GM21423 (cell line): Measurements from ENCODE around the gene BCR.

Experiments
- ATAC-seq: cut with Tn5 transposase; IDR thresholded peaks from one replicate; pipeline ENCODE4 v1.9.1; 2021; ENCODE audit warnings: mild to moderate bottlenecking, moderate library complexity; ENCODE audit not compliant: unreplicated experiment

Gene BCR

GRCh38 chr22:23215294-23216241 lies 35.3 kb downstream of the BCR start:
- ATAC-seq: no peak

- ATAC-seq: no peak
Observed at GRCh38 chr22:23216461-23217170, 36.3 kb downstream of the BCR start.

- no peak for ATAC-seq
Observed at GRCh38 chr22:23217171-23218052, 37.1 kb downstream of the BCR start.

- no peak for ATAC-seq
Observed at GRCh38 chr22:23218053-23218866, 38.0 kb downstream of the BCR start.

- ATAC-seq: no peak
Observed at GRCh38 chr22:23218867-23219251, 38.5 kb downstream of the BCR start.

GRCh38 chr22:23219317-23219716 lies 39.0 kb downstream of the BCR start:
- no peak for ATAC-seq

GRCh38 chr22:23219822-23220484 lies 39.6 kb downstream of the BCR start:
- no peak for ATAC-seq

GRCh38 chr22:23220485-23221350 lies 40.4 kb downstream of the BCR start:
- no peak for ATAC-seq

GRCh38 chr22:23221351-23221804 lies 41.1 kb downstream of the BCR start:
- no peak for ATAC-seq

- ATAC-seq: no peak
Observed at GRCh38 chr22:23222033-23222792, 41.9 kb downstream of the BCR start.

GRCh38 chr22:23222793-23223568 lies 42.7 kb downstream of the BCR start:
- ATAC-seq: no peak

- ATAC-seq: no peak
Observed at GRCh38 chr22:23223569-23224317, 43.4 kb downstream of the BCR start.

- no peak for ATAC-seq
Observed at GRCh38 chr22:23224846-23225245, 44.5 kb downstream of the BCR start.

- no peak for ATAC-seq
Observed at GRCh38 chr22:23225337-23225723, 45.0 kb downstream of the BCR start.

- no peak for ATAC-seq
Observed at GRCh38 chr22:23225724-23226496, 45.6 kb downstream of the BCR start.

- no peak for ATAC-seq
Observed at GRCh38 chr22:23226497-23226850, 46.2 kb downstream of the BCR start.
